HUES64 (cell line): ENCODE measurements around the gene QSOX2.

Experiments
- H3K27ac ChIP-seq: 2 replicates; pipeline ENCODE4 v1.7.0; 2013; ENCODE audit warnings: low read depth, low read length, inconsistent platforms
- H3K27me3 ChIP-seq: 2 replicates; pipeline ENCODE4 v1.6.1; 2013; ENCODE audit warnings: mild to moderate bottlenecking, low read length; ENCODE audit not compliant: insufficient read depth
- H3K36me3 ChIP-seq: 2 replicates; pipeline ENCODE4 v1.6.1; 2013; ENCODE audit warnings: mild to moderate bottlenecking, low read length; ENCODE audit not compliant: insufficient read depth
- H3K4me1 ChIP-seq: 2 replicates; pipeline ENCODE4 v1.6.1; 2013; ENCODE audit warnings: mild to moderate bottlenecking, low read length, moderate library complexity; ENCODE audit not compliant: insufficient read depth
- H3K4me3 ChIP-seq: 2 replicates; pipeline ENCODE4 v1.5.1; 2013; ENCODE audit warnings: mild to moderate bottlenecking, low read length, moderate library complexity
- H3K9ac ChIP-seq: 2 replicates; pipeline ENCODE4 v1.6.1; 2013; ENCODE audit warnings: mild to moderate bottlenecking, low read depth, low read length
- H3K9me3 ChIP-seq: 2 replicates; pipeline ENCODE4 v1.6.1; 2013; ENCODE audit warnings: low read depth, low read length; ENCODE audit not compliant: insufficient read depth
- WGBS: fragments of 150-250, 120-280 bp; methylation state at CpG from one replicate; pipeline ENCODE4 v1.1.7; 2013; ENCODE audit warnings: missing lambda C conversion rate; 5-methylcytosine and 5-hydroxymethylcytosine counted together

QSOX2 gene

GRCh38 chr9:136280535-136281315, 35.1 kb upstream of the QSOX2 start:
- no peaks in the 10 kb centered on the region for H3K4me1 ChIP-seq
- 90% methylated on average over 15 of the region's 16 CpGs for WGBS
- no peaks in the 10 kb centered on the region for H3K36me3 ChIP-seq
- H3K27me3 ChIP-seq, result no peaks in the 10 kb centered on the region
- H3K9me3 ChIP-seq, result no peaks in the 10 kb centered on the region
- no peak overlapping the region for H3K9ac ChIP-seq
- no peak overlapping the region for H3K27ac ChIP-seq
- no peak overlapping the region for H3K4me3 ChIP-seq

GRCh38 chr9:136279471-136279870, 33.9 kb upstream of the QSOX2 start:
- 88% methylated on average over 6 of the region's 6 CpGs for WGBS
- Histone ChIP-seq H3K4me3 (no peak overlapping the region), H3K27ac (no peak overlapping the region), H3K9ac (no peak overlapping the region), H3K9me3 (no peaks in the 10 kb centered on the region), H3K4me1 (no peaks in the 10 kb centered on the region), H3K27me3 (no peaks in the 10 kb centered on the region), H3K36me3 (no peaks in the 10 kb centered on the region)

GRCh38 chr9:136278894-136279293, 33.3 kb upstream of the QSOX2 start:
- WGBS, result 97% methylated on average over 1 of the region's 1 CpG
- no peak overlapping the region for H3K9ac ChIP-seq
- no peaks in the 10 kb centered on the region for H3K4me1 ChIP-seq
- H3K27ac ChIP-seq, result no peak overlapping the region
- H3K4me3 ChIP-seq, result no peak overlapping the region
- no peaks in the 10 kb centered on the region for H3K27me3 ChIP-seq
- no peaks in the 10 kb centered on the region for H3K9me3 ChIP-seq
- no peaks in the 10 kb centered on the region for H3K36me3 ChIP-seq

- Histone ChIP-seq H3K27ac (no peak overlapping the region), H3K36me3 (no peaks in the 10 kb centered on the region), H3K4me3 (no peak overlapping the region), H3K27me3 (no peaks in the 10 kb centered on the region), H3K4me1 (no peaks in the 10 kb centered on the region), H3K9ac (no peak overlapping the region), H3K9me3 (no peaks in the 10 kb centered on the region)
- 92% methylated on average over 9 of the region's 9 CpGs for WGBS
Observed at GRCh38 chr9:136278221-136278620, 32.6 kb upstream of the QSOX2 start.

- Histone ChIP-seq H3K4me1 (no peaks in the 10 kb centered on the region), H3K36me3 (no peaks in the 10 kb centered on the region), H3K9ac (no peak overlapping the region), H3K9me3 (no peaks in the 10 kb centered on the region), H3K27me3 (no peaks in the 10 kb centered on the region), H3K27ac (no peak overlapping the region), H3K4me3 (no peak overlapping the region)
- WGBS, result 92% methylated on average over 14 of the region's 14 CpGs
Observed at GRCh38 chr9:136277746-136278145, 32.1 kb upstream of the QSOX2 start.

GRCh38 chr9:136276716-136277115, 31.1 kb upstream of the QSOX2 start:
- no peaks in the 10 kb centered on the region for H3K27me3 ChIP-seq
- WGBS, result 90% methylated on average over 11 of the region's 11 CpGs
- H3K9me3 ChIP-seq, result no peaks in the 10 kb centered on the region
- H3K36me3 ChIP-seq, result no peaks in the 10 kb centered on the region
- no peaks in the 10 kb centered on the region for H3K4me1 ChIP-seq
- no peak overlapping the region for H3K27ac ChIP-seq
- no peak overlapping the region for H3K9ac ChIP-seq
- no peak overlapping the region for H3K4me3 ChIP-seq

GRCh38 chr9:136275655-136276429, 30.2 kb upstream of the QSOX2 start:
- no peak overlapping the region for H3K9ac ChIP-seq
- H3K4me1 ChIP-seq, result no peaks in the 10 kb centered on the region
- no peaks in the 10 kb centered on the region for H3K27me3 ChIP-seq
- 79% methylated on average over 21 of the region's 21 CpGs for WGBS
- H3K9me3 ChIP-seq, result no peaks in the 10 kb centered on the region
- no peak overlapping the region for H3K27ac ChIP-seq
- H3K4me3 ChIP-seq, result no peak overlapping the region
- no peaks in the 10 kb centered on the region for H3K36me3 ChIP-seq

- no peaks in the 10 kb centered on the region for H3K4me1 ChIP-seq
- H3K27ac ChIP-seq, result no peak overlapping the region
- H3K4me3 ChIP-seq, result no peak overlapping the region
- 92% methylated on average over 28 of the region's 28 CpGs for WGBS
- no peaks in the 10 kb centered on the region for H3K27me3 ChIP-seq
- H3K36me3 ChIP-seq, result no peaks in the 10 kb centered on the region
- H3K9ac ChIP-seq, result no peak overlapping the region
- no peaks in the 10 kb centered on the region for H3K9me3 ChIP-seq
Observed at GRCh38 chr9:136274786-136275654, 29.4 kb upstream of the QSOX2 start.

- H3K4me3 ChIP-seq, result no peak overlapping the region
- H3K9me3 ChIP-seq, result no peaks in the 10 kb centered on the region
- H3K27ac ChIP-seq, result no peak overlapping the region
- H3K9ac ChIP-seq, result no peak overlapping the region
- H3K27me3 ChIP-seq, result no peaks in the 10 kb centered on the region
- 92% methylated on average over 28 of the region's 28 CpGs for WGBS
- no peaks in the 10 kb centered on the region for H3K4me1 ChIP-seq
- no peaks in the 10 kb centered on the region for H3K36me3 ChIP-seq
Observed at GRCh38 chr9:136273921-136274785, 28.5 kb upstream of the QSOX2 start.

- Histone ChIP-seq H3K4me3 (no peak overlapping the region), H3K27ac (no peak overlapping the region), H3K27me3 (no peaks in the 10 kb centered on the region), H3K36me3 (no peaks in the 10 kb centered on the region), H3K9me3 (no peaks in the 10 kb centered on the region), H3K9ac (no peak overlapping the region), H3K4me1 (peaks cover 2% of the 10 kb centered on the region; the same call in 1 of the 2 replicates)
- WGBS, result 92% methylated on average over 14 of the region's 14 CpGs
Observed at GRCh38 chr9:136273244-136273865, 27.7 kb upstream of the QSOX2 start.
